Glomerular visceral epithelial cell (primary cell): ENCODE measurements around the gene SLX9.

ENCODE experiments used
- DNase-seq: peaks from one replicate; pipeline ENCODE4 v3.0.0-alpha.2; 2016; ENCODE audit errors: extremely low spot score

Gene SLX9

GRCh38 chr21:44989943-44990780 is 50.3 kb downstream of the SLX9 start:
- no peak for DNase-seq

- DNase-seq = no peak
Observed at GRCh38 chr21:44990921-44991320, 51.1 kb downstream of the SLX9 start.

- no peak for DNase-seq
Observed at GRCh38 chr21:44991538-44992483, 52.0 kb downstream of the SLX9 start.

- DNase-seq = no peak
Observed at GRCh38 chr21:44992608-44993031, 52.8 kb downstream of the SLX9 start.

- DNase-seq = no peak
Observed at GRCh38 chr21:44993321-44994046, 53.7 kb downstream of the SLX9 start.

GRCh38 chr21:44994047-44994694 is 54.3 kb downstream of the SLX9 start:
- DNase-seq = no peak

GRCh38 chr21:44994695-44995342 is 55.0 kb downstream of the SLX9 start:
- DNase-seq = no peak

GRCh38 chr21:44995343-44995941 is 55.6 kb downstream of the SLX9 start:
- DNase-seq = no peak

GRCh38 chr21:44996096-44996495 is 56.3 kb downstream of the SLX9 start:
- DNase-seq = no peak

GRCh38 chr21:44996501-44996921 is 56.7 kb downstream of the SLX9 start:
- no peak for DNase-seq

GRCh38 chr21:44996983-44997936 is 57.4 kb downstream of the SLX9 start:
- DNase-seq = no peak

- DNase-seq = no peak
Observed at GRCh38 chr21:44998086-44998620, 58.3 kb downstream of the SLX9 start.

- DNase-seq = no peak
Observed at GRCh38 chr21:44998621-44999427, 59.0 kb downstream of the SLX9 start.

GRCh38 chr21:44999428-44999971 is 59.7 kb downstream of the SLX9 start:
- no peak for DNase-seq

- no peak for DNase-seq
Observed at GRCh38 chr21:44999972-45000636, 60.3 kb downstream of the SLX9 start.

- no peak for DNase-seq
Observed at GRCh38 chr21:45000637-45001133, 60.9 kb downstream of the SLX9 start.
